Measurements from ENCODE around the gene ZNF584.
A peak's percentile ranks its signal among the peaks of the same experiment; 100 is the strongest.
"Not testable (repeated sequence)": the region's sequence is repeated elsewhere in the genome, so short reads cannot be mapped to it uniquely, and the experiment has no call there.

The ZNF584 gene

DNA sequence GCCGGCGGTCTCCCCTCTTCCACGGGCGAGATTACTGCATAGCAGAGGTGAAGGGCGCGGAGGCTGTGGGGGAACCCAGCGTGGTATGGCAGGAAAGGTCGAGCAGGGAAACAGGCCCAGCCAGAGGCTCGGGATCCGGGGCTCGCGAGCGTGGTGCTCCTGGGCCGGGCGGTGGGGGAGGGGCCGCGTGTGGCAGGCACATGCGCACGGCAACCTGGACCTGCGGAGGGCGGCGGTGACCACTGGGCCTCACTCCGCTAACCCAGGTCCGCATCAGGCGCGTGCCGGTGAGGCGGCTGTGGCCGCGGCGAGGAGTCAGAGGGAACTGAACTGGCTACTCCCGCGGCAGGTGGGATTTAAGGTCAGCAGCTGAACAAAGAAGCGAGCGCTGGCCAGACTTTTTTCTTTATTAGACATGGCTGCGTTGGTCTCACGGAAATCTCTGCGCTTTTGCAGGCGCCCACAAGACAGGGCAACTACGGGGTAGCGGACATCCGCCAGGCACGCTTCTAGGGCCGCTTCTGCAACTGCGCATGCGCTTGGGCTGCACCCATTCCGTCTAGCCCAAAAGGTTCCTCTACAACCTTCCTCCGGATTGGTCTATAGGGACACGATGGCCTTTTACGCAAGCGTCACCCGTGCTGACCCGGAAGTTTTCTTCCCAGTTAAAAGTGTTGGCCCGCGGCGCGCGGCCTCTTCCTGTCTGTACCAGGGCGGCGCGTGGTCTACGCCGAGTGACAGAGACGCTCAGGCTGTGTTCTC is 21.7 kb upstream of the ZNF584 start, which contains the start of gene RPS5:
Gene RPS5 (plus strand): TSS at position 694 of the 762 bp plus-strand sequence. CDS start 869 bp downstream, outside the sequence.
- DNase-seq = peak; percentile 96 to 98

- no peak for DNase-seq
Measured at GRCh38 chr19:58387338-58388174, 20.9 kb upstream of the ZNF584 start.

DNA sequence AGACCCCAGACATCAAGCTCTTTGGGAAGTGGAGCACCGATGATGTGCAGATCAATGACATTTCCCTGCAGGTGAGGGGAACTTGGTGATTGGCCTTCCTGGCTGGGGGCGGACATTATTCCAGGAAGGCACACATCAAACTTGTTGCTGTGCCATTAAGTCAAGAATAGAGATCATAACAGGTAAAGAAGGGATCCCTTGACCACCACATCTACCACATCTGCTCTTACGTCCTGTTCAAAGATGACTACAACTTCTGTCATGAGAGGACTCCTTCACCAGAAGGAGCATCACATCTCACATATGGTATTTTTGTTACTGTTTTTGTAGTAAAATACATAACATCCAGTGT is 20.3 kb upstream of the ZNF584 start:
- DNase-seq = no peak

DNA sequence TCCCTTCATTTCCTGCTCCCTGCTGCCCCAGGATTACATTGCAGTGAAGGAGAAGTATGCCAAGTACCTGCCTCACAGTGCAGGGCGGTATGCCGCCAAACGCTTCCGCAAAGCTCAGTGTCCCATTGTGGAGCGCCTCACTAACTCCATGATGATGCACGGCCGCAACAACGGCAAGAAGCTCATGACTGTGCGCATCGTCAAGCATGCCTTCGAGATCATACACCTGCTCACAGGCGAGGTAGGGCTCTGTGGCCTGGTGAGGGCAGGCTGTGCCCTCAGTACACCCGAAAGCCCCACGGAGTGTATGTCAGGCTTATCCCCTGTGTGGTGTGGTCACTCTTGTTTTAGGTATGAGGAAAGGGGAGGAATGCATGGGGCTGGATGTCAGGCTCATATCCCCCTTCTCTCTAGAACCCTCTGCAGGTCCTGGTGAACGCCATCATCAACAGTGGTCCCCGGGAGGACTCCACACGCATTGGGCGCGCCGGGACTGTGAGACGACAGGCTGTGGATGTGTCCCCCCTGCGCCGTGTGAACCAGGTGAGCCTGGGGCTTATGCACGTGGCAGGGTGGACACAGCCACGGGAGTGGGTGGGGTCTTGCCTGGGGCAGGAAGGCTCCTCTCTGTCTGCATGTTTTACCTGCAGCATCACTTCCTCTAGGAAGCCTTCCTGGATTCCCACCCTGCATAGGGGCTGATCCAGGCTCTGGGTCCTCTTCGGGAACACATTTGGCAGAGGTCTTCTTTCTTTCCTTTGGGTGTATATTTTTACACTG is 15.3 kb upstream of the ZNF584 start:
- DNase-seq = no peak

- no peak for DNase-seq
Measured at GRCh38 chr19:58393725-58394033, 14.8 kb upstream of the ZNF584 start.

- DNase-seq = no peak
Measured at GRCh38 chr19:58394821-58395219, 13.6 kb upstream of the ZNF584 start.

DNA sequence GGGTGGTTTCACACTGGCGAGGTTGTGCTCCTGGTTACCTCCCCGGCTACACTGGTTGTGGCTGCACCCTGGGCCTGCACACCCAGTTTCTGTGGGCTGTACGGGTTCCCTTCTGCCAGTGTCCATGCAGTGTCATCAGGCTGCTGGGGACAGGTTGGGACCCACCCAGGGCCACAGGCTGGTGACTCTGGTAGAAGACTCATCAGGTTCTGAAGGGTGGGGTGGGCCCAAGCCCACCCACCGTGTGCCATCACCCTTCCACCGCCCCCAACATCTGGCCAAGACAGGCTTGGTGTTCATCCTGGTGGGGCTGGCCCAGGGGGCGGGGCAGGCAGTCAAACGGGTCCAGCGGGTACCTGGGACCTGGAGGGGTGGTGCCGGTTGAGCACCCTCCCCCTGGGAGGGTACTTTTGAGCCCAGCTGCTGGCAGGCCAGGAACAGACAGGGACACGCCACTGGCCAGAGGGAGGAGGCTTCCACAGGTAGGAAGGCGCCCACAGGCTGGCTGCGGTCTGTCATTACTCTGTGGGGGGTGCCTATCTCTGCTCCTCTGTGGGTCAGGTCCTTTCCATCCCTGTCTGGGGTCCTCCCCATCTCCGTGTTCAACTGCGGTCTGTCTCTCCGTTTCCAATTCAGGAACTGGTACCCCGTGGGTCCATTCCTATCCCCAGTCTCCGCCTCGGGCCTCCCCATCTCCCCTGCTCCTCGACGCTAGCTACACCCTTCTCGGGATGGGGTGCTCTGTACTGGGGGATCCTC is 13.1 kb upstream of the ZNF584 start, which contains the start of gene RNF225:
Gene RNF225 (plus strand): TSS at position 437 of the 759 bp plus-strand sequence. CDS start 434 bp downstream, outside the sequence.
- DNase-seq = no peak

DNA sequence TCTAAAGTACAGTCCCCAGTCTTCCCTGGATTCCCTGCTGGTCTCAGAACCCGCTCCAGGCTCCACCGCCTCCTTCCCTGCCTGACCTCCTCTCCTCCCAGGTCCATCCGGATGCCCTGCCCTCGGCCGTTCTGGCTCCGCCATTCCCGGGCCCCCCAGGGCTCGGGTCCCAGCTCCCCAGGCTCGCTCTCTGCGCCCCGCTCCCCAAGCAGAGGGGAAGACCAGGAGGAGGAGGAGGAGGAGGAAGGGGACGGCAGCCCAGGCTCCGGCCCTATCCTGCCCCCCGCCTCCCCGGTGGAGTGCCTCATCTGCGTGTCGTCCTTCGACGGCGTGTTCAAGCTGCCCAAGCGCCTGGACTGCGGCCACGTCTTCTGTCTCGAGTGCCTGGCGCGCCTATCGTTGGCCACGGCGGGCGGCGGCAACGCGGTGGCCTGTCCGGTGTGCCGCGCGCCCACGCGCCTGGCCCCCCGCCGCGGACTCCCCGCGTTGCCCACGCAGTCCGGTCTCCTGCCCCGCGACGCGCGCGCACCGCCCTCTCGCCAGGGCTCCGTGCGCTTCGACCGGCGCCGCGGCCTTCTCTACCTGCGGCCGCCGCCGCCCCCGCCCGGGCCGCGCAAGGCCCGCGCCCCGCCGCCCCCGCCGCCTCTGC is 12.3 kb upstream of the ZNF584 start:
- DNase-seq = no peak

- no peak for DNase-seq
Measured at GRCh38 chr19:58396691-58397532, 11.5 kb upstream of the ZNF584 start.

GRCh38 chr19:58397533-58398037 is 10.9 kb upstream of the ZNF584 start:
- DNase-seq = no peak

- no peak for DNase-seq
Measured at GRCh38 chr19:58398087-58398486, 10.4 kb upstream of the ZNF584 start.

GRCh38 chr19:58398545-58398944 is 9.9 kb upstream of the ZNF584 start:
- no peak for DNase-seq

DNA sequence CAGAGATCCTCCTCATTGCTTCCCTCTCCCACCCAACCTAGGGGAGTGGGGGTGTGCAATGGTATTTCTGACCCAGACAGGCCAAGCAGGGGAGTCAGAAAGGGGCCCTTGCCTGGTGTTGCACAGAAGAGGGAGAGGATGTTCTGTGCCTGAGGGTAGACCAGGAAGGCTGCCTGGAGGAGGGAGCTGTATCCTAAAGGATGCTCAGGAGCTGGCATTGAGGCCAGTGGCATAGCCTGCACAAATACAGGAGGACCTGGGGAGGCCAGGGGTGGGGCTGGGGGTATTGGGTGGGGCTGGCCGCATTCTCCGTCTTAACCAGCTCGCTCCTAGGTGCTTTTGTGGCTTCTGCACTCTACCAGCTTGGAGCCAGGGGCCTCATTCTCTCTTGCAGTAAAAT is 8.5 kb upstream of the ZNF584 start:
- no peak for DNase-seq

DNA sequence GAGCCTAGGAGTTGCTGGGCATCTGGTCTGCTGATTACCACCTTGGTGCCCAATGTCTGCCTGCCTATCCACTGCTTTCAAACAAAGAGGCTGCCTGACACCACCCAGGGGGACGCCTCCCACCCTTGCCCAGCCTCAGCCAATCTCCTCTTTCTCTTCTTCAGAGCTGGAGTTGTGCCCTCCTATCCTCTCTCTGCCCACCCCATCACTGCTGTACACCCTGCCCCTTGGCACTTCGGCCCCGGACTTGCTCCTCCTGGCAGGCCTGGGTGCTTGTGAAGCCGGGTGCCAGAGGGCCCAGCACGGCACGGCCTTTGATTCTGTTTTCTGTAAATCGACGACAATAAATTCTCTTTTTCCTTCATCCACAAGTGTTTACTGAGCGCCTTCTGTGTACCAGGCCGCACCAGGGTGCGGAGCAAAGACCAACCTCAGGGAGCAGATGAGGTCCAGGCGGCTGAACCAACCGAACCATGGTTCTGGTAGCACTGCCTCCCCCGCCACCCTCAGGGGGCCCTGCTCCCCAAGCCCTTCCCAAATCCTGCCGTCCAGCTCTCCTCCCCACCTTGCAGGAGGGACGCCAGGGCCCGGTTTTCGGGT is 8.0 kb upstream of the ZNF584 start:
- DNase-seq = peak in 1 of 2 experiments; percentile 40

GRCh38 chr19:58400916-58401839 is 7.3 kb upstream of the ZNF584 start:
- DNase-seq = peak; percentile 99

- no peak for DNase-seq
Measured at GRCh38 chr19:58401840-58402421, 6.5 kb upstream of the ZNF584 start.

DNA sequence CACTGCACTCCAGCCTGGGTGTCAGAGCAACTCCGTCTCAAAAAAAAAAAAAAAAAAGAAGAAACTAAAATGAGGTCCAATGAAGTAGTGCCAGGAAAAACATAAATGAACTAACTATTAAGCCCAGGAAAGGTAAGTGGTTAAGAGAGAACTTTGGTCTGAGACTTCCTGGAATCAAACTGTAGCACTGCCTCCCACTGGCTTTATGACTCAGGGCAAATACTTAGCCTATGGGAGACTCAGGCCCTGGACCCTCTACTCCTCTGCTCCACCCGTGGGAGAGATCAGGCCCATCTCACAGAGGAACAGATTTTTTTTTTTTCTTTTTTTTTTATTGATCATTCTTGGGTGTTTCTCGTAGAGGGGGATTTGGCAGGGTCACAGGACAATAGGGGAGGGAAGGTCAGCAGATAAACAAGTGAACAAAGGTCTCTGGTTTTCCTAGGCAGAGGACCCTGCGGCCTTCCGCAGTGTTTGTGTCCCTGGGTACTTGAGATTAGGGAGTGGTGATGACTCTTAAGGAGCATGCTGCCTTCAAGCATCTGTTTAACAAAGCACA is 4.5 kb upstream of the ZNF584 start:
- not testable (repeated sequence) for DNase-seq
